ENCODE results near the gene NOP53. TPM values are rescaled to one million over a fixed set of nuclear protein-coding genes. Genes with fewer than 3 reads are reported as not detected.
"Not testable (repeated sequence)": the region's sequence is repeated elsewhere in the genome, so short reads cannot be mapped to it uniquely, and the experiment has no call there.

Gene NOP53
- total and polyA plus RNA-seq, 2 donors (not counting 3 experiments of a cell fraction or from before 2014, with no cell fraction given) = 119 to 150 TPM

DNA sequence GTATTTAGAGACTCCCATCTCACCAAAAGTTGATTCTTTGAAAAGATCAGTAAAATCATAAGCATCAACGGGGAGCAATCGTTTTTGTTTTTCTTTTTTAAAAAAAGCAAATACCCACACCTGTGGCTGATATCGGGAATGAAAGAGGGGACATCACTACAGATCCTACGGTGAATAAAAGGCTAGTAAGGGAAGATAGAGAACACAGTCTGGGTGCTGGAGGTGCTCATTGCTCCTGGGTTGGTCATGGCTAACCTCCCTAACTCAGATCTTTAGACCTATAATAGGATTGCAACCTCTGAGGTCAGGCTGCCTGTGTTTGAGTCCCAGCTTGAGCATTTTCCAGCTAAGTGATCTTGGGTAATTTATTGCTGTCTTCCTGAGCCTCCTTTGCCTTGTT lies 31.0 kb upstream of the NOP53 start:
- POLR2A ChIA-PET = interaction anchor here (0.8 to 1.7 kb wide), 3 partner anchors 9 to 31 kb away, joined by 3 to 4 read pairs (median 4); partner anchors contain the start of gene NOP53
- CTCF ChIA-PET = interaction anchor here (0.6 to 6.6 kb wide), 8 partner anchors 9 to 286 kb away, joined by 3 to 258 read pairs (median 31); partner anchors contain the start of gene NOP53
- H3K4me3 ChIP-seq (replicated peaks in 1 of 3; ENCODE audit: insufficient read depth in 1 of 3, low read depth in 1 of 3, low read length in 3 of 3) = peak overlapping the region; percentile 55 to 92 (median 70)
- H3K9me3 ChIP-seq (replicated peaks; ENCODE audit: control insufficient read depth, insufficient read depth, low read length) = no peaks in the 10 kb centered on the region
- no peaks in the 10 kb centered on the region for H3K27me3 ChIP-seq (ENCODE audit: control insufficient read depth in 2 of 2, insufficient read depth in 2 of 2, low read length in 2 of 2)
- H2AFZ ChIP-seq (ENCODE audit: low read depth, low read length) = no peak overlapping the region
- intact Hi-C loops (cut with micrococcal nuclease) = no loop called here
- TF ChIP-seq POLR2AphosphoS5 (IDR thresholded peaks at IDR 0.05; ENCODE audit: insufficient read depth, low read depth, low read length) = no peak
- no peak for TF ChIP-seq EZH2 (IDR thresholded peaks at IDR 0.05; ENCODE audit: borderline replicate concordance, low read depth, low read length, severe bottlenecking)
- no peak for TF ChIP-seq GATA2 (IDR thresholded peaks at IDR 0.05; ENCODE audit: insufficient read depth, insufficient read length, low read depth, low read length)
- TF ChIP-seq, protein P1, sequence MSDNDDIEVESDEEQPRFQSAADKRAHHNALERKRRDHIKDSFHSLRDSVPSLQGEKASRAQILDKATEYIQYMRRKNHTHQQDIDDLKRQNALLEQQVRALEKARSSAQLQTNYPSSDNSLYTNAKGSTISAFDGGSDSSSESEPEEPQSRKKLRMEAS (IDR thresholded peaks at IDR 0.05; ENCODE audit: insufficient read depth, insufficient read length) = no peak
- TF ChIP-seq, protein P2, sequence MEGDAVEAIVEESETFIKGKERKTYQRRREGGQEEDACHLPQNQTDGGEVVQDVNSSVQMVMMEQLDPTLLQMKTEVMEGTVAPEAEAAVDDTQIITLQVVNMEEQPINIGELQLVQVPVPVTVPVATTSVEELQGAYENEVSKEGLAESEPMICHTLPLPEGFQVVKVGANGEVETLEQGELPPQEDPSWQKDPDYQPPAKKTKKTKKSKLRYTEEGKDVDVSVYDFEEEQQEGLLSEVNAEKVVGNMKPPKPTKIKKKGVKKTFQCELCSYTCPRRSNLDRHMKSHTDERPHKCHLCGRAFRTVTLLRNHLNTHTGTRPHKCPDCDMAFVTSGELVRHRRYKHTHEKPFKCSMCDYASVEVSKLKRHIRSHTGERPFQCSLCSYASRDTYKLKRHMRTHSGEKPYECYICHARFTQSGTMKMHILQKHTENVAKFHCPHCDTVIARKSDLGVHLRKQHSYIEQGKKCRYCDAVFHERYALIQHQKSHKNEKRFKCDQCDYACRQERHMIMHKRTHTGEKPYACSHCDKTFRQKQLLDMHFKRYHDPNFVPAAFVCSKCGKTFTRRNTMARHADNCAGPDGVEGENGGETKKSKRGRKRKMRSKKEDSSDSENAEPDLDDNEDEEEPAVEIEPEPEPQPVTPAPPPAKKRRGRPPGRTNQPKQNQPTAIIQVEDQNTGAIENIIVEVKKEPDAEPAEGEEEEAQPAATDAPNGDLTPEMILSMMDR (IDR thresholded peaks at IDR 0.05; ENCODE audit: extremely low read depth in 1 of 2, insufficient read depth in 1 of 2, low read depth in 1 of 2, low read length in 2 of 2) = no peak
- TF ChIP-seq FOS (IDR thresholded peaks at IDR 0.05; ENCODE audit: borderline replicate concordance, insufficient read depth, low read length) = no peak
- TF ChIP-seq MYC (IDR thresholded peaks at IDR 0.05; ENCODE audit: low read depth, low read length) = no peak
- TF ChIP-seq JUN (IDR thresholded peaks at IDR 0.05; ENCODE audit: borderline replicate concordance, insufficient read depth, insufficient read length, low read depth) = no peak
- TF ChIP-seq POLR2A (IDR thresholded peaks at IDR 0.05; ENCODE audit: low read depth, low read length) = no peak
- peak overlapping the region; percentile 65 for H3K9ac ChIP-seq (replicated peaks; ENCODE audit: extremely low read depth, insufficient read depth, low read length)
- peaks cover 46% of the 10 kb centered on the region for H3K79me2 ChIP-seq (ENCODE audit: control insufficient read depth, insufficient read depth, low read length)
- DNase-seq (ENCODE audit: low read depth, low spot score) (no peak), FAIRE-seq (peak; percentile 47)
- BruUV-seq (replicated peaks) = TSS peak; percentile 41
- peak overlapping the region; percentile 64 for H3K4me2 ChIP-seq (ENCODE audit: insufficient read depth, low read length)
- dilution Hi-C loops (cut with MboI; ENCODE audit: extremely low pct_ligation_motif_present, low sequenced_read_pairs) = no loop called here
- no peaks in the 10 kb centered on the region for H3K9me1 ChIP-seq (replicated peaks; ENCODE audit: control insufficient read depth, extremely low read depth, insufficient read depth, low read length)
- H3K4me1 ChIP-seq (ENCODE audit: control insufficient read depth, extremely low read depth, insufficient read depth, low read length) = peaks cover 16% of the 10 kb centered on the region
- peaks cover 0 to 10% of the 10 kb centered on the region in 2 experiments for H3K36me3 ChIP-seq (ENCODE audit: control insufficient read depth in 2 of 2, extremely low read depth in 1 of 2, insufficient read depth in 2 of 2, low read length in 2 of 2)
- H4K20me1 ChIP-seq (replicated peaks; ENCODE audit: control insufficient read depth, extremely low read depth, insufficient read depth, low read length) = no peaks in the 10 kb centered on the region
- H3K27ac ChIP-seq (ENCODE audit: insufficient read depth, low read depth, low read length) = no peak overlapping the region

DNA sequence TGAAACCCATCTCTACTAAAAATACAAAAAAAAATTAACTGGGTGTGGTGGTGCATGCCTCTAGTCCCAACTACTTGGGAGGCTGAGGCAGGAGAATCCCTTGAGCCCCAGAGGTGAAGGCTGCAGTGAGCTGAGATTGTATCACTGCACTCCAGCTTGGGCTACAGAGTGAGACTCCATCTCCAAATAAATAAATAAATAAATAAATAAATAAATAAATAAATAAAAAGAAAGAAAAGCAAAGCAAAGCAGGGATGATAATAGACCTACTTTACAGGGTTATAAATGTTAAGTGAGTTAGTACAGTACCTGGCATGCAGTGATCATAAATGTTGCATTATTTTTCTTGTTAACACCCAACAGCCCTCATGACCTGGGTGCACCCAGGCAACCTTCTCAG lies 30.5 kb upstream of the NOP53 start:
- H3K36me3 ChIP-seq (ENCODE audit: control insufficient read depth in 2 of 2, extremely low read depth in 1 of 2, insufficient read depth in 2 of 2, low read length in 2 of 2); intact Hi-C loops (cut with micrococcal nuclease); H3K27me3 ChIP-seq (ENCODE audit: control insufficient read depth in 2 of 2, insufficient read depth in 2 of 2, low read length in 2 of 2); H3K27ac ChIP-seq (ENCODE audit: insufficient read depth, low read depth, low read length); H4K20me1 ChIP-seq (replicated peaks; ENCODE audit: control insufficient read depth, extremely low read depth, insufficient read depth, low read length); H3K9me3 ChIP-seq (replicated peaks; ENCODE audit: control insufficient read depth, insufficient read depth, low read length); H3K9ac ChIP-seq (replicated peaks; ENCODE audit: extremely low read depth, insufficient read depth, low read length); BruUV-seq (replicated peaks); H2AFZ ChIP-seq (ENCODE audit: low read depth, low read length); H3K9me1 ChIP-seq (replicated peaks; ENCODE audit: control insufficient read depth, extremely low read depth, insufficient read depth, low read length); dilution Hi-C loops (cut with MboI; ENCODE audit: extremely low pct_ligation_motif_present, low sequenced_read_pairs); DNase-seq (ENCODE audit: low read depth, low spot score): not testable (repeated sequence)
- Histone ChIP-seq H3K4me3 (replicated peaks in 1 of 3; ENCODE audit: insufficient read depth in 1 of 3, low read depth in 1 of 3, low read length in 3 of 3) (peak overlapping the region in 2 of 3 experiments; percentile 70 to 92), H3K4me2 (ENCODE audit: insufficient read depth, low read length) (peak overlapping the region; percentile 64), H3K4me1 (ENCODE audit: control insufficient read depth, extremely low read depth, insufficient read depth, low read length) (peaks cover 16% of the 10 kb centered on the region), H3K79me2 (ENCODE audit: control insufficient read depth, insufficient read depth, low read length) (peaks cover 49% of the 10 kb centered on the region)
- ChIA-PET POLR2A (interaction anchor here (0.8 kb wide), 1 partner anchor 17 kb away, joined by 3 read pairs; no protein-coding TSS in a partner anchor), CTCF (interaction anchor here (1.5 to 6.6 kb wide), 4 partner anchors 9 to 50 kb away, joined by 3 to 258 read pairs (median 32); partner anchors contain the start of gene NOP53)
- peak; percentile 8 for FAIRE-seq

Data from endothelial cell of umbilical vein (primary cell).